GM18870 (cell line): Measurements from ENCODE around the gene RNU5B-1.

Experiments used
- ATAC-seq: cut with Tn5 transposase; IDR thresholded peaks from one replicate; pipeline ENCODE4 v1.9.1; 2021; ENCODE audit warnings: moderate library complexity; ENCODE audit not compliant: unreplicated experiment

Gene RNU5B-1

GRCh38 chr15:65287520-65287855 is 17.0 kb upstream of the RNU5B-1 start:
- no peak for ATAC-seq

- no peak for ATAC-seq
Observed at GRCh38 chr15:65289261-65289854, 15.1 kb upstream of the RNU5B-1 start.

GRCh38 chr15:65290228-65290627 is 14.2 kb upstream of the RNU5B-1 start:
- ATAC-seq: no peak

GRCh38 chr15:65292938-65293518 is 11.4 kb upstream of the RNU5B-1 start:
- no peak for ATAC-seq

GRCh38 chr15:65298731-65299130 is 5.7 kb upstream of the RNU5B-1 start:
- ATAC-seq: no peak

DNA sequence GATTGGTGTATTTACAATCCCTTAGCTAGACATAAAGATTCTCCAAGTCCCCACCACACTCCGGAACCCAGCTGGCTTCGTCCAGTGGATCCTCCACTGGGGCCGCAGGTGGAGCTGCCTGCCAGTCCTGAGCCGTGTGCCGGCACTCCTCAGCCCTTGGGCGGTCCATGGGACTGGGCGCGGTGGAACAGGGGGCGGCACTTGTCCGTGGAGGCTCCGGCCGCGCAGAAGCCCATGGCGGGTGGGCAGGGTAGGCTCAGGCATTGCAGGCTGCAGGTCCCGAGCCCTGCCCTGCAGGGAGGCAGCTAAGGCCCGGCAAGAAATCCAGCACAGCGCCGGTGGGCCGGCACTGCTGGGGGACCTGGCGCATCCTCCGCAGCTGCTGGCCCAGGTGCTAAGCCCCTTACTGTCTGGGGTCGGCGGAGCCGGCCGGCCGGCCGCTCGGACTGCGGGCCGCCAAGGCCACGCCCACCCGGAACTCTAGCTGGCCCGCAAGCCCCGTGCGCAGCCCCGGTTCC is 3.5 kb upstream of the RNU5B-1 start:
- ATAC-seq: no peak

GRCh38 chr15:65302061-65302460 is 2.4 kb upstream of the RNU5B-1 start:
- no peak for ATAC-seq

DNA sequence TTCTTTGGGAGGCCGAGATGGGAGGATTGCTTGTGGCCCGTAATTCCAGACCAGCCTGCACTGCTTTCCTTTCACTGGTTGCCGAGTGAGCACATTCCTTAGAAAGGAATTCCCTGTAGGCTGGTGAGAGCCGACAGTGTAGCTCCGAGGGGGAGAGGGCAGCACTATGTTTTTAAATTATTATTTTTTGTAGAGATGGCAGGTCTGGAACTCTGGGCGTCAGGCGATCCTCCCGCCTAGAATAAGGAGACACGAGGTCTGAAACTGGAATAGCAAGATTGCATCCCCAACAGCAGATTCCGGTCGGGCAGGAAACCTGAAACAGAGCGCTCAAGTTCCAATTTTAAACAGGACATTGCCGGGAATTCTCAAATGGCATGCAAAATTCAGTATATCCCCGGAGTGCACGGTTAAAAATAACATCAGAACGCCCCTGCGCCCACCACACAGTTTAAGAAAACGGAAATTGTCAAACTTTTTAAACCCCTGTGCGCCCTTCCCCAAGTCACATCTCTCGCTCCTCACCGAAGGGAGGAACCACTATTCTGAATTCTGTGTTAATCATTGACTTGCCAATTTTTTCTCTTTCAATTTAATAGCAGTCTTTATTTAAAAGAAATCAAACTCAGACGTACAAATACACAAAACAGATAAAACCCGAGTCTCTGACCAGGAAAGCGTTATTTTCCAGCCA is 643 bp upstream of the RNU5B-1 start:
- no peak for ATAC-seq

DNA sequence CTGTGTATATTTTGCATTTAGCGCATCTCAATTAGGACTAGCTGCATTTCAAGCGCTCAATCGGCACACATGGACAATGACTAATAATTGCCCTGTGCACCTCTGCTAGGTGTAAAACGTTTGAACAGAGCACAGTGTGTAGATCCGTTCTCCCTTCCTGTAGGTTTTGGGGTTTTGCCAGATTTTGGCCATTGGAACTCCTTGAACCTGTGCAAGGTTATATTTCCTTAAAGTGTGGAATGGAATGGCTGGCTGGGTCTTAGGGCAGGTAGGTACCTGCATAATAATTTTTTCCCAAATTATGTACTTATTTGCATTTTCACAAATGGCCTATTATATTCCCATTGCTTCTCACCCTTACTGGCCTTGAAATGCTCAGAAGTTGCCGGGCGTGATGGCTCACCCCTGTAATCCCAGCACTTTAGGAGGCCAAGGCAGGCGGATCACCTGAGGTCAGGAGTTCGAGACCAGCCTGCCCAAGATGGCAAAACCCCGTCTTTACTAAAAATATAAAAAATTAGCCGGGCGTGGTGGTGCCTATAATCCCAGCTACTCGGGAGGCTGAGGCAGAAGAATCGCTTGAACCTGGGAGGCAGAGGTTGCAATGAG is 777 bp downstream of the RNU5B-1 start:
- ATAC-seq: no peak

DNA sequence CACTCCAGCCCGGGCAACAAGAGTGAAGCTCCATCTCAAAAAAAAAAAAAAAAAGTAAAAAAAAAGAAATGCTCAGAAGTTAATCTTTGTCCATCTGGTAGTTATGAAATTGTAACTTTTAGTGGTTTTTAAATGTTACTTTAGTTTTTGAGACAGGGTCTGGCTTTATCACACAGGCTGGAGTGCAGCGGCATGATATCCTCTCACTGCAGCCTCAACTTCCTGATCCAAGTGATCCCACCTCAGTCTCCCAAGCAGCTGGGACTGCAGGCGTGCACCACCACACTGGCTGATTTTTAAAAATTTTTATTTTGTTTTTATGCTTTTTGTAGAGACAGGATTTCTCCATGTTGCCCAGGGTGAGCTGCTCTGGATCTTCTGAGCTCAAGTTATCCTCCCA is 1.3 kb downstream of the RNU5B-1 start:
- no peak for ATAC-seq

DNA sequence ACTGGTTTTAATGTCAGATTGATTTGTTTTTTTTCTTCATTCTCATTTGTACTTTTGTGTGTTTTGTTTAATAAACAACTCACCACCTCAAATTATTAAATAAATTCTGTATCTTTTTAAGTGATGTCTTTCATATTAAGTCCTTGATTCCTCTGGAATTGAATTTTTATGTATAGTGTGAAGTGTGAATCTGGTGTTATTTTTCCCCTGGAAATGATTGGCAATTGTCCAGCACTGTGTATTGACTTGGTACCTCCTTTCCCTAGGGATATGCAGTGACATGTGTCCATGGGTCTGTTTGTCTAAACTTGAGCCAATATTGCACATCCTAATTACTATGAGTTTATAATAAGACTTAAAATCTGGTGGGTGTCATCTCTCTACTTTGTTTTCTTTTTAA is 2.1 kb downstream of the RNU5B-1 start:
- no peak for ATAC-seq

DNA sequence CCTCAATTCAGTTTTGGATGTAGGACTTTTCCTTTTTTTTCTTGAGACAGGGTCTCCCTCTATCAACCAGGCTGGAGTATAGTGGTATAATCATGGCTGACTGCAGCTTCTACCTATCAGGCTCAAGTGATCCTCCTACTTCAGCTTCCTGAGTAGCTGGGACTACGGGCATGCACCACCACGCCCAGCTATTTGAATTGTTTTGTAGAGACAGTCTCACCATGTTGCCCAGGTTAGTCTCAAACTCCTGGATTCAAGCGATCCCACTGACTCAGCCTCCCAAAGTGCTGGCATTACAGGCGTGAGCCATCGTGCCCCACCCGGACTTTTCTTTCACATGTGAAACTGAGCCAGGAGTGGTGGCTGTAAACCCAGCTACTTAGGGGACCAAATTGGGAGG is 3.5 kb downstream of the RNU5B-1 start:
- no peak for ATAC-seq

GRCh38 chr15:65309882-65310418 is 5.5 kb downstream of the RNU5B-1 start:
- ATAC-seq: no peak

- ATAC-seq: no peak
Observed at GRCh38 chr15:65310431-65311137, 6.1 kb downstream of the RNU5B-1 start.

GRCh38 chr15:65311760-65312159 is 7.3 kb downstream of the RNU5B-1 start:
- no peak for ATAC-seq

GRCh38 chr15:65312400-65312916 is 8.0 kb downstream of the RNU5B-1 start:
- no peak for ATAC-seq

DNA sequence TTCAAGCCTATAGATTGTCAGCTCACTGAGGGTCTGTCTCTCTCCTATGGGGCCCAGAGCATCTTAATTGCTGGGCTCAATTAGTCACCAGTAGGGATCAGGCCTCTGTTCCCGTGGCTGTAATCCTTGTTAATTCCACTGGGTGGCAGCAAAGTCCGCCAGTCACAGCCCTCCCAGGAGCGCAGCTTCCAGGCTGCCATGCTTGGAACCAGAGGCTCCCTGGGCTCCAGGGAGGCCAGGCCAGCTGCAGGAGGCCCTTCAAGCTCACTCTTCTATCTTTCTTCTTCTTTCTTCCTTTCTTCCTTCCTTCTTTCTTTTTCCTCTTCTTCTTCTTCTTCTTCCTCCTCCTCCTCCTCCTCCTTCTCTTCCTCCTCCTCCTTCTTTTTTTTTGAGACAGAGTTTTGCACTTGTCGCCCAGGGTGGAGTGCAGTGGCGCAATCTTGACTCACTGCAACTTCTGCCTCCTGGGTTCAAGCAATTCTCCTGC is 14.4 kb downstream of the RNU5B-1 start:
- ATAC-seq: peak; percentile 52

GRCh38 chr15:65323071-65323511 is 18.6 kb downstream of the RNU5B-1 start:
- ATAC-seq: no peak

DNA sequence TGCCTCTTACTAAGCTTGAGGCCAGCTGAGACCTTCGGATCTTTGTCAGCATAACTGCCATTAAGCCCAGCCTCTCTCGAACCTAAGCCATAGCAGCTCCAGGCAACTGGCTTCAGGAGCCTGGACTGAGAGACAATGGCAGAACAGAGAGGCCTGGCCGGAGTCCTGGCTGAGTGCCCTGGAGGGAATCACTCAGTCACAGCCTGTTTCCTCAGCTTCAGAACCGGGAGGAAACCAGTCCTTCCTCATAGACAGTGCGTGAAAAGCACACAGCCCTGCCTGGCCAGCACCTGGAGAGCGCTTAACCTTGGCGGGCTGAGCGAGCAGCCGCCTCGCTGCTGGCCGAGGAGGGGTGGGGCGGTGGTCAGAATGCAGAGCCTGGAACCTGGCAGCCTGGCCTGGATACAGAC is 21.6 kb downstream of the RNU5B-1 start:
- ATAC-seq: no peak

DNA sequence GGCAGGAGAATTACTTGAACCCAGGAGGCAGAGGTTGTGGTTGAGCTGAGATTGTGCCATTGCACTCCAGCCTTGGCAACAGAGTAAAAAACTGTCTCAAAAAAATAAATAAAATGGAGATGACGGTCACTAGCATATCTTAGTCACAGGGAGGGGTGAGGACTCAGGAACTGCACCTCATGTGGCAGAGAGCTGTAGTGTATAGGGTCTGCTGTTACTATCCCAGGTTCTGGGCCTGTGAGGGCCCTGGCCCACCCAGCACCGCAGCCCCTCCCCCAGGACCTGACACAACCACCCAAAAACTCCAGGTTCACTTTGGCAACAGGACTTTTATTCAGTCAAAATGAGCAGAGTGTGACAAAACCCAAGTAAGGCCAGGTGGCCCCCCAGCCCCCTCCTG is 22.3 kb downstream of the RNU5B-1 start:
- no peak for ATAC-seq
